Stimulated activated naive CD4-positive, alpha-beta T cell (primary cell): ENCODE results near the gene MTX1.

Experiments
- DNase-seq, 6 experiments: peaks; one replicate each; lab custom pipeline; 2025; lab: John Stamatoyannopoulos, UW

The MTX1 gene

GRCh38 chr1:155174324-155175280, 33.9 kb upstream of the MTX1 start:
- peak; percentile 29 to 57 (median 44) for DNase-seq

- no peak for DNase-seq
Observed at GRCh38 chr1:155175281-155175926, 33.1 kb upstream of the MTX1 start.

GRCh38 chr1:155175927-155176371, 32.5 kb upstream of the MTX1 start:
- DNase-seq, result peak in 1 of 6 experiments; percentile 20

GRCh38 chr1:155176544-155177071, 31.9 kb upstream of the MTX1 start:
- DNase-seq, result peak; percentile 52 to 87 (median 76)

GRCh38 chr1:155177192-155177917, 31.1 kb upstream of the MTX1 start:
- no peak for DNase-seq

- DNase-seq, result no peak
Observed at GRCh38 chr1:155177918-155178281, 30.6 kb upstream of the MTX1 start.

- no peak for DNase-seq
Observed at GRCh38 chr1:155178441-155179111, 29.9 kb upstream of the MTX1 start.

GRCh38 chr1:155179112-155180031, 29.1 kb upstream of the MTX1 start:
- DNase-seq, result no peak

GRCh38 chr1:155181371-155182051, 27.0 kb upstream of the MTX1 start:
- no peak for DNase-seq

- DNase-seq, result no peak
Observed at GRCh38 chr1:155182052-155182550, 26.4 kb upstream of the MTX1 start.

GRCh38 chr1:155183775-155184221, 24.7 kb upstream of the MTX1 start:
- DNase-seq, result no peak

- no peak for DNase-seq
Observed at GRCh38 chr1:155184351-155184811, 24.1 kb upstream of the MTX1 start.

GRCh38 chr1:155184835-155185782, 23.4 kb upstream of the MTX1 start:
- no peak for DNase-seq

GRCh38 chr1:155185783-155186066, 22.8 kb upstream of the MTX1 start:
- no peak for DNase-seq

- DNase-seq, result no peak
Observed at GRCh38 chr1:155186067-155186793, 22.3 kb upstream of the MTX1 start.

- DNase-seq, result no peak
Observed at GRCh38 chr1:155186794-155187455, 21.6 kb upstream of the MTX1 start.

- DNase-seq, result no peak
Observed at GRCh38 chr1:155187456-155187891, 21.0 kb upstream of the MTX1 start.
